ENCODE data around the gene CCDC88C. TPM values are rescaled to one million over a fixed set of nuclear protein-coding genes. Genes with fewer than 3 reads are reported as not detected.

Gene CCDC88C
- total and polyA plus RNA-seq, 12 donors = 2.2 to 8.4 (median 4.9) TPM

DNA sequence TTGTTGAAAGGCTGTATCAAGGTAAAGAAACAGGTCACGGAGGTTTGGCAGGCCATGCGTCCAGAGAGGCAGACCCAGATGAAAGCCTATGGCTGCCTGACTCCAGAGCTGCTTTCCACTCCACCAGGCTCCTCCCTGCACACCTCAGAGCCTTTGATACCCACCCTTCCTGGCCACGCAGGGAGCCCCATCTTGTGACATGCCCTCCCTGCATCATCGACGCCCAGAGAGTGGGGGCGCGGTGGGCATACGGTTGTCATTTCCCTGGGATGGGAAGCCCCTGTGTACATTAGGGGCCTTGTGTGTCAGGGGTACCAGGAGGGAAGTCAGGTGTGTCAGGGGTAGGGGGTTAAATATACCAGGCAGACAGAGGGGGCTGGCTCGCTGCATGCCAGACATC is 142.8 kb downstream of the CCDC88C start:
- WGBS, 2 donors = 93 to 94% methylated on average over 9 of the region's 9 CpGs
- peaks cover 0 to 80% (median 0%) of the 10 kb centered on the region in 9 donors for H3K36me3 ChIP-seq
- ATAC-seq (no peak), DNase-seq (no peak)
- no peak overlapping the region for H3K27ac ChIP-seq
- TF ChIP-seq, protein P1, sequence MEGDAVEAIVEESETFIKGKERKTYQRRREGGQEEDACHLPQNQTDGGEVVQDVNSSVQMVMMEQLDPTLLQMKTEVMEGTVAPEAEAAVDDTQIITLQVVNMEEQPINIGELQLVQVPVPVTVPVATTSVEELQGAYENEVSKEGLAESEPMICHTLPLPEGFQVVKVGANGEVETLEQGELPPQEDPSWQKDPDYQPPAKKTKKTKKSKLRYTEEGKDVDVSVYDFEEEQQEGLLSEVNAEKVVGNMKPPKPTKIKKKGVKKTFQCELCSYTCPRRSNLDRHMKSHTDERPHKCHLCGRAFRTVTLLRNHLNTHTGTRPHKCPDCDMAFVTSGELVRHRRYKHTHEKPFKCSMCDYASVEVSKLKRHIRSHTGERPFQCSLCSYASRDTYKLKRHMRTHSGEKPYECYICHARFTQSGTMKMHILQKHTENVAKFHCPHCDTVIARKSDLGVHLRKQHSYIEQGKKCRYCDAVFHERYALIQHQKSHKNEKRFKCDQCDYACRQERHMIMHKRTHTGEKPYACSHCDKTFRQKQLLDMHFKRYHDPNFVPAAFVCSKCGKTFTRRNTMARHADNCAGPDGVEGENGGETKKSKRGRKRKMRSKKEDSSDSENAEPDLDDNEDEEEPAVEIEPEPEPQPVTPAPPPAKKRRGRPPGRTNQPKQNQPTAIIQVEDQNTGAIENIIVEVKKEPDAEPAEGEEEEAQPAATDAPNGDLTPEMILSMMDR (IDR thresholded peaks at IDR 0.05) = no peak
- no peaks in the 10 kb centered on the region for H3K27me3 ChIP-seq
- no peaks in the 10 kb centered on the region for H3K9me3 ChIP-seq
- peaks cover 0 to 4% (median 3%) of the 10 kb centered on the region in 9 donors for H3K4me1 ChIP-seq
- intact Hi-C loops (cut with DNase I) = loop anchor here in 1 of 10 donors (10.0 kb wide), 1 partner anchor 370 kb away; no protein-coding TSS in a partner anchor
- no peak overlapping the region for H3K4me3 ChIP-seq

DNA sequence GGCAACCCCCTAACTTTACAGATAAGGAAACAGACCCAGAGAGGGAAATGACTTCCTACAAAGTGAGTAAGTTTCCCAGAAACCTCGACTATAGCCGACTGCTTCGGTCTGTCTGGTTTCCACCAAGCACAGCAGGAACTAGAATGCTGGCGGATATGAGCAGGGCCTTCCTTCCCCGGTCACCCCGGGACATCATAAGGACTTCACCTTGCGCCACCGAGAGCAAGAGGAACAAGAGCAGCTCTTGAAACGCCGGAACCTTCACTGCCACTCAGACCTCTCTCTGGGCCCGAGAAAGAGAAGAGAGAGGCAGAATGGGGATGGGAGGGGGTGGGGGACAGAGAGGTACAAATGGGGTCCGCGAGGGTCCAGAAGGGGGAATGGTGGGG is 143.7 kb downstream of the CCDC88C start:
- no peak for ATAC-seq
- DNase-seq = no peak
- intact Hi-C loops (cut with DNase I) = loop anchor here in 1 of 10 donors (10.0 kb wide), 1 partner anchor 369 kb away; no protein-coding TSS in a partner anchor
- Histone ChIP-seq H3K27me3 (no peaks in the 10 kb centered on the region), H3K36me3 (peaks cover 0 to 71% (median 0%) of the 10 kb centered on the region in 9 donors), H3K27ac (no peak overlapping the region), H3K9me3 (no peaks in the 10 kb centered on the region), H3K4me1 (peaks cover 0 to 14% (median 9%) of the 10 kb centered on the region in 9 donors), H3K4me3 (no peak overlapping the region)
- 86 to 90% methylated on average over 13 of the region's 13 CpGs for WGBS, 2 donors
- TF ChIP-seq, protein P1 (IDR thresholded peaks at IDR 0.05) = no peak

DNA sequence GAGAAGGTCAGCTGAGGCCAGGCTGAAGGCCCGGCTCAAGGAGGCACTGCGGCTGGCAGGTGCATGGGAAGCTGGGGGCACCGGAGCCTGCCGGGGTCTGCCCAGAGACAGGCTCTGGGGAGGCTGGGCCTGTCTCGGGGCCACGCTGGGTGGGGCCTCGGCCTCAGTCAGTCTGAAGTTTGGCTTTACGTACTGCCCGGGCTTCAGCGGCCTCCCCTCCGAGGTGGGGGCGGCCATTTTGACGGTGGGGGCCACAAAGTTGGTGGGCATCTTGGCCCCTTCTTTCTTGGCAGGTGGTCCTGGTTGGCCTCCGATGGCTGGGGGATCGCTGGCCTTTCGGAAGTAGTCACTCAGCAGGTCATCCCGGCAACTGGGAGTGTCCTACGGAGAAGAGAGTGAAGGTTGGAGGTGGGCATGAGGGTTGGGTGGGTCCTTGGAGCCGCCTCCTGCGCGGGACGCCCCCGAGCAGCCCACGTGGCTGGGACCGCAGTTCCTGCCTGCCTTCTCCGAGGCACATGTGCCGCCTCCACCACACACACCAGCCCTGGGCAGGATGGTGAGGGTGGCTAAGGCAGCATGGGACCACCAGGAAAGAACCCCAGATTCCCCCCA is 144.2 kb downstream of the CCDC88C start:
- DNase-seq = no peak
- Histone ChIP-seq H3K36me3 (peaks cover 0 to 66% (median 0%) of the 10 kb centered on the region in 9 donors), H3K27ac (no peak overlapping the region)

More for the DNA sequence above, 144.2 kb downstream of the CCDC88C start:
- Histone ChIP-seq H3K4me3 (no peak overlapping the region), H3K4me1 (peaks cover 0 to 15% (median 9%) of the 10 kb centered on the region in 9 donors), H3K27me3 (no peaks in the 10 kb centered on the region), H3K9me3 (no peaks in the 10 kb centered on the region)
- ATAC-seq = no peak
- TF ChIP-seq, protein P1 (IDR thresholded peaks at IDR 0.05) = no peak
- WGBS, 2 donors = 94 to 96% methylated on average over 27 of the region's 27 CpGs
- intact Hi-C loops (cut with DNase I) = loop anchor here in 1 of 10 donors (10.0 kb wide), 1 partner anchor 369 kb away; no protein-coding TSS in a partner anchor

Measured in heart right ventricle (tissue), 16 donors.